ENCODE results near the gene FBXO42.

GRCh38 chr1:16394977-16395376 lies 42.7 kb upstream of the FBXO42 start:
- TF ChIP-seq CTCF (IDR thresholded peaks at IDR 0.05; ENCODE audit: low read length), result no peak
- TF ChIP-seq EZH2 (IDR thresholded peaks at IDR 0.05; ENCODE audit: borderline replicate concordance, low read length), result no peak

Data from OCI-LY1 (cell line).